PC-3 (cell line): ENCODE data around the gene CAPN1.

ENCODE experiments used
- EZH2 ChIP-seq: fragments of 300-600 bp; sonication (generic); IDR thresholded peaks from one replicate; pipeline ENCODE4 v1.6.1; 2017; ENCODE audit warnings: antibody characterized with exemption, mild to moderate bottlenecking, low read length; ENCODE audit not compliant: unreplicated experiment
- TF ChIP-seq, protein P1 (sequence below): fragments of 300-600 bp; sonication (generic); conservative IDR thresholded peaks from 2 replicates; pipeline ENCODE4 v1.5.1; 2017; ENCODE audit warnings: antibody characterized with exemption, low read depth, mild to moderate bottlenecking, low read length

DNA sequence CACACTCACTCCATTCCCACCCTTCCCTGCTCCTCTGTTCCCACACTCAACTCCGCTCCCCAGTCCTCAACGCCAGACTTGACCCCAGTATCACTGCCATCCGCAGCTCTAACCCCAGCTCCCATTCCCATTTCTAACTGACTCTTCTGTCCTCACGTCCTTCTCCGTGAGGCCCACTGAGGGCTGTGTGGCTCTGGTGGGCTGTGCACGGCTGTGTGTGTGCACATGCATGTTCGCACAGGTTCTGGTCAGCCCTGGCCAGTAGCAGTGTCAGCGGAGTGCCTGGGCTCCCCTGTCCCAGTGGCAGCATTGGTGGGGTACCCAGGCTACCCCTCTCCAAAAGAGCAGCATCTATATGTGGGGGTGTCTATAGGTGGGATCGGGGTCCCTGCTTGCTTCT, 5.0 kb downstream of the CAPN1 start:
- TF ChIP-seq EZH2: no peak
- TF ChIP-seq, protein P1, sequence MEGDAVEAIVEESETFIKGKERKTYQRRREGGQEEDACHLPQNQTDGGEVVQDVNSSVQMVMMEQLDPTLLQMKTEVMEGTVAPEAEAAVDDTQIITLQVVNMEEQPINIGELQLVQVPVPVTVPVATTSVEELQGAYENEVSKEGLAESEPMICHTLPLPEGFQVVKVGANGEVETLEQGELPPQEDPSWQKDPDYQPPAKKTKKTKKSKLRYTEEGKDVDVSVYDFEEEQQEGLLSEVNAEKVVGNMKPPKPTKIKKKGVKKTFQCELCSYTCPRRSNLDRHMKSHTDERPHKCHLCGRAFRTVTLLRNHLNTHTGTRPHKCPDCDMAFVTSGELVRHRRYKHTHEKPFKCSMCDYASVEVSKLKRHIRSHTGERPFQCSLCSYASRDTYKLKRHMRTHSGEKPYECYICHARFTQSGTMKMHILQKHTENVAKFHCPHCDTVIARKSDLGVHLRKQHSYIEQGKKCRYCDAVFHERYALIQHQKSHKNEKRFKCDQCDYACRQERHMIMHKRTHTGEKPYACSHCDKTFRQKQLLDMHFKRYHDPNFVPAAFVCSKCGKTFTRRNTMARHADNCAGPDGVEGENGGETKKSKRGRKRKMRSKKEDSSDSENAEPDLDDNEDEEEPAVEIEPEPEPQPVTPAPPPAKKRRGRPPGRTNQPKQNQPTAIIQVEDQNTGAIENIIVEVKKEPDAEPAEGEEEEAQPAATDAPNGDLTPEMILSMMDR: no peak
